Uterus (tissue), 4 donors: ENCODE results near the gene GTF2E1. TPM values are rescaled to one million over a fixed set of nuclear protein-coding genes. Genes with fewer than 3 reads are reported as not detected.
A peak's percentile ranks its signal among the peaks of the same experiment; 100 is the strongest.

Source experiments
- DNase-seq, 2 donors: peaks; one replicate each; pipeline ENCODE4 v3.0.0-alpha.2; 2019 to 2020
- H3K27ac ChIP-seq, 2 donors: fragments of 200-600 bp; sonication (generic); 1 replicate in 1 of 2; 2 replicates in 1 of 2; pipeline ENCODE4 v1.5.1; 2016 to 2018
- H3K27me3 ChIP-seq, 2 donors: fragments of 200-600 bp; sonication (generic); one replicate each; pipeline ENCODE4 v1.5.1; 2018 to 2019; ENCODE audit warnings: control low read depth in 1 of 2
- H3K36me3 ChIP-seq, 2 donors: fragments of 200-600 bp; sonication (generic); one replicate each; pipeline ENCODE4 v1.5.1; 2019; ENCODE audit warnings: control low read depth in 1 of 2
- H3K4me1 ChIP-seq, 2 donors: fragments of 200-600 bp; sonication (generic); one replicate each; pipeline ENCODE4 v1.5.1; 2018 to 2019; ENCODE audit warnings: control low read depth in 1 of 2
- H3K4me3 ChIP-seq, 2 donors: fragments of 200-600 bp; sonication (generic); 1 replicate in 1 of 2; 2 replicates in 1 of 2; pipeline ENCODE4 v1.5.1; 2018 to 2019; ENCODE audit warnings: mild to moderate bottlenecking in 1 of 2
- H3K9me3 ChIP-seq, 2 donors: fragments of 200-600 bp; sonication (generic); one replicate each; pipeline ENCODE4 v1.5.1; 2019; ENCODE audit warnings: control low read depth in 1 of 2
- CTCF ChIP-seq, 4 experiments: fragments of 200-600 bp in 2 of 4; fragments of 450-650 bp in 2 of 4; sonication (generic) in 2 of 4; IDR thresholded peaks; one replicate each; pipeline ENCODE4 v1.5.1; 2016 to 2019; ENCODE audit warnings: antibody characterized with exemption in 4 of 4, mild to moderate bottlenecking in 2 of 4, moderate library complexity in 1 of 4
- POLR2A ChIP-seq, 2 donors: fragments of 450-650 bp; IDR thresholded peaks; one replicate each; pipeline ENCODE4 v1.6.1; 2016; ENCODE audit warnings: antibody characterized with exemption in 2 of 2, mild to moderate bottlenecking in 1 of 2, moderate library complexity in 1 of 2
- intact Hi-C: fragments of 100-400 bp; cut with DNase I; formaldehyde crosslinking; loops from one replicate; pipeline ENCODE4 v1.15.1; 2023; ENCODE audit warnings: low total_unique reads
- total RNA-seq, 4 donors: library from RNA; depleted of rRNA in 3 of 4; stranded (reverse); fragments of >200 nt in 3 of 4; gene quantifications; one replicate each; pipeline versions ENCODE4 v1.1.0 to v1.2.4, GENCODE V29; 2014 to 2023
- donor health status: DM: yes; HTN: yes; CAD: no.

Gene GTF2E1
- total RNA-seq, 4 donors from 2014 or later = 11.0 to 38.5 (median 16.6) TPM

GRCh38 chr3:120743556-120744195 lies 1.1 kb downstream of the GTF2E1 start:
- intact Hi-C loops = no loop called here
- Histone ChIP-seq H3K4me3 (peak overlapping the region in 1 of 2 donors; percentile 92), H3K36me3 (no peaks in the 10 kb centered on the region), H3K27ac (no peak overlapping the region), H3K4me1 (no peaks in the 10 kb centered on the region), H3K9me3 (no peaks in the 10 kb centered on the region), H3K27me3 (no peaks in the 10 kb centered on the region)
- TF ChIP-seq POLR2A (IDR thresholded peaks at IDR 0.05) = no peak
- no peak for TF ChIP-seq CTCF (IDR thresholded peaks at IDR 0.05)
- DNase-seq = no peak

GRCh38 chr3:120745466-120745865 lies 2.9 kb downstream of the GTF2E1 start:
- Histone ChIP-seq H3K27me3 (no peaks in the 10 kb centered on the region), H3K4me3 (no peak overlapping the region), H3K36me3 (no peaks in the 10 kb centered on the region), H3K4me1 (no peaks in the 10 kb centered on the region), H3K27ac (no peak overlapping the region), H3K9me3 (no peaks in the 10 kb centered on the region)
- TF ChIP-seq POLR2A (IDR thresholded peaks at IDR 0.05) (no peak), CTCF (IDR thresholded peaks at IDR 0.05) (no peak)
- DNase-seq = no peak
- intact Hi-C loops = no loop called here

DNA sequence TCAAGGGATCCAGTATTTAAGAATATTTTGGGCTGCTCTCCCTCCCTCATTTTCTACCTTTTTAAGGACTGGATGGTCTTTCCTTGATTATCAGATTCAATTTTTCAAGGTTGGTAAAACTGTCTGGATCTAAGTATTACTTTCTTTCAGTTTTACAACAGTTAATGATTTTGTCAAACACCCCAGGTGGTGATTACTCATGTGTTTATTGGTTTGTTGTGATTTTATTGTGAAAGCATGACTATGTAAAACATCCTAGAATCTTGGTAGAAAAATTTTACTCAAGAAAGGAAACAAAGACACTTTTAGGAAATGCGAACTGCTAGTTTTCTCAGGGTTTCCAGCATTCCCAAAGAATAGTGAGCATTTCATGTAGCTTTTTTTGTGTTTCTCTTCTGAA lies 7.3 kb downstream of the GTF2E1 start:
- no peaks in the 10 kb centered on the region for H3K9me3 ChIP-seq
- no peak overlapping the region for H3K4me3 ChIP-seq
- DNase-seq = no peak
- intact Hi-C loops = no loop called here
- H3K4me1 ChIP-seq = no peaks in the 10 kb centered on the region
- H3K27ac ChIP-seq = no peak overlapping the region
- TF ChIP-seq CTCF (IDR thresholded peaks at IDR 0.05) (no peak), POLR2A (IDR thresholded peaks at IDR 0.05) (no peak)
- H3K27me3 ChIP-seq = no peaks in the 10 kb centered on the region
- H3K36me3 ChIP-seq = no peaks in the 10 kb centered on the region

DNA sequence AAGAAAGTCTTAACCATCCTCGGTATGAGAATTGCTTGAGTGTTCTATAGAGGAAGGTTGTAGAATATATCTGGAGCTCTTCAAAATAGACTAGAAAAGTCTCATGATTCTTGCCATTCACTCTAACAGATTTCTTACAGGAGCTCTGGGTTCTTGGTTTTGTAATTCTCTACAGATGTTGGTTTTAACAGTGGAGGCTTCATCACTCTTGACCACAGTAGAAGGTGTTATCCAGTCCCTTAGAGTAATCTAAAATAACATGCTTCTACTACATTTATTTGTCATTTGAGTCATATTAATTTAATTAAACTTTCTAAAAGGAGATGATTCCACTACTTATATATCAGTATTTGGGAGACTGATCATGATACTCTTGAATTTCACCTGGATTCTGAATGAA lies 9.7 kb downstream of the GTF2E1 start:
- Histone ChIP-seq H3K27me3 (no peaks in the 10 kb centered on the region), H3K4me3 (no peak overlapping the region), H3K36me3 (no peaks in the 10 kb centered on the region), H3K4me1 (no peaks in the 10 kb centered on the region), H3K27ac (no peak overlapping the region), H3K9me3 (no peaks in the 10 kb centered on the region)
- no peak for DNase-seq
- TF ChIP-seq CTCF (IDR thresholded peaks at IDR 0.05) = no peak
- no peak for TF ChIP-seq POLR2A (IDR thresholded peaks at IDR 0.05)
- intact Hi-C loops = no loop called here

GRCh38 chr3:120752865-120753264 lies 10.3 kb downstream of the GTF2E1 start:
- intact Hi-C loops = no loop called here
- no peak for DNase-seq
- Histone ChIP-seq H3K9me3 (no peaks in the 10 kb centered on the region), H3K4me3 (no peak overlapping the region), H3K36me3 (no peaks in the 10 kb centered on the region), H3K4me1 (no peaks in the 10 kb centered on the region), H3K27me3 (no peaks in the 10 kb centered on the region), H3K27ac (no peak overlapping the region)
- TF ChIP-seq CTCF (IDR thresholded peaks at IDR 0.05) (no peak), POLR2A (IDR thresholded peaks at IDR 0.05) (no peak)
